Ovary (tissue), 3 donors: ENCODE measurements around the gene ACP4.

Source experiments
- EP300 ChIP-seq: sonication (generic); formaldehyde crosslinking; IDR thresholded peaks from one replicate; pipeline ENCODE4 v1.6.1; 2017; ENCODE audit warnings: antibody characterized with exemption
- TF ChIP-seq, protein P1 (sequence below), 3 donors: fragments of 450-650 bp in 2 of 3; fragments of 200-600 bp in 1 of 3; IDR thresholded peaks; one replicate each; pipeline versions ENCODE4 v1.5.1 to v1.8.0; 2016 to 2022; ENCODE audit warnings: antibody characterized with exemption in 3 of 3, mild to moderate bottlenecking in 1 of 3
- donor health status: DM: no; HTN: no; CAD: no.

DNA sequence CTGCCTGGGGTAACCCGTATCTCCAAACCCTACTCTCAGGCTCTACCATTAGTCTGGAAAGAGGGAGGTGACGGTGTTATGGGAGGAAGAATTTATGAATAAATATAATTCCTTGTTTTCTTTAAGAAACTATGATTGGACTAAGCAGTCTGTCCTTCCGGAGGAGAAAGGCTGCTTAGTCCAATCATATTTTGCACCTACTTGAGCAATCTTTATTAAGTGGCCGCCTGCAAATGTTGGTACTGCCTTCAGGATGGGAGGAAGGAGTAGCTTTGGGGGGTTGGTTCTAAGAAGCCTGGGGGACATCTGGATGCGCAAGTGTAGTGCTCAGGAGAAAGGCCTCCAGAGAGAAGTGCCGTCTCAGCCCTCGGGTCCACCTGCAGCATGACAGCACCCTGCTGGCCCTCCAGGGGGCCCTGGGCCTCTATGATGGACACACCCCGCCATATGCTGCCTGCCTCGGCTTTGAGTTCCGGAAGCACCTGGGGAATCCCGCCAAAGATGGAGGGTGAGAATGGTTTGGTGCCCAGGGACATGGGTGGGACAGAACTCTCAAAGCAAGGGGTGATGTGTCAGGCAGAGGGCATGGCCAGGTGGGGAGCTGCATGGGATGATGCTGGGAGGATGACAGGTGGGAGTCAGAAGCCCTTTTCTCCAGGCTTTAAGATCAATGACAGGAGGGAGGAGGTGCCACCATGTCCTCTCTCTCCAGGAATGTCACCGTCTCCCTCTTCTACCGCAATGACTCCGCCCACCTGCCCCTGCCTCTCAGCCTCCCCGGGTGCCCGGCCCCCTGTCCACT, 4.1 kb downstream of the ACP4 start:
- TF ChIP-seq EP300, result no peak
- TF ChIP-seq, protein P1, sequence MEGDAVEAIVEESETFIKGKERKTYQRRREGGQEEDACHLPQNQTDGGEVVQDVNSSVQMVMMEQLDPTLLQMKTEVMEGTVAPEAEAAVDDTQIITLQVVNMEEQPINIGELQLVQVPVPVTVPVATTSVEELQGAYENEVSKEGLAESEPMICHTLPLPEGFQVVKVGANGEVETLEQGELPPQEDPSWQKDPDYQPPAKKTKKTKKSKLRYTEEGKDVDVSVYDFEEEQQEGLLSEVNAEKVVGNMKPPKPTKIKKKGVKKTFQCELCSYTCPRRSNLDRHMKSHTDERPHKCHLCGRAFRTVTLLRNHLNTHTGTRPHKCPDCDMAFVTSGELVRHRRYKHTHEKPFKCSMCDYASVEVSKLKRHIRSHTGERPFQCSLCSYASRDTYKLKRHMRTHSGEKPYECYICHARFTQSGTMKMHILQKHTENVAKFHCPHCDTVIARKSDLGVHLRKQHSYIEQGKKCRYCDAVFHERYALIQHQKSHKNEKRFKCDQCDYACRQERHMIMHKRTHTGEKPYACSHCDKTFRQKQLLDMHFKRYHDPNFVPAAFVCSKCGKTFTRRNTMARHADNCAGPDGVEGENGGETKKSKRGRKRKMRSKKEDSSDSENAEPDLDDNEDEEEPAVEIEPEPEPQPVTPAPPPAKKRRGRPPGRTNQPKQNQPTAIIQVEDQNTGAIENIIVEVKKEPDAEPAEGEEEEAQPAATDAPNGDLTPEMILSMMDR (IDR thresholded peaks at IDR 0.05), result no peak
